Measurements from ENCODE around the gene NLRP9. TPM values are rescaled to one million over a fixed set of nuclear protein-coding genes. Genes with fewer than 3 reads are reported as not detected.

NLRP9 gene
- total and polyA plus RNA-seq, 2 of the 13 experiments (the other 11 are each of a cell fraction or from before 2014, with no cell fraction given), result not detected

DNA sequence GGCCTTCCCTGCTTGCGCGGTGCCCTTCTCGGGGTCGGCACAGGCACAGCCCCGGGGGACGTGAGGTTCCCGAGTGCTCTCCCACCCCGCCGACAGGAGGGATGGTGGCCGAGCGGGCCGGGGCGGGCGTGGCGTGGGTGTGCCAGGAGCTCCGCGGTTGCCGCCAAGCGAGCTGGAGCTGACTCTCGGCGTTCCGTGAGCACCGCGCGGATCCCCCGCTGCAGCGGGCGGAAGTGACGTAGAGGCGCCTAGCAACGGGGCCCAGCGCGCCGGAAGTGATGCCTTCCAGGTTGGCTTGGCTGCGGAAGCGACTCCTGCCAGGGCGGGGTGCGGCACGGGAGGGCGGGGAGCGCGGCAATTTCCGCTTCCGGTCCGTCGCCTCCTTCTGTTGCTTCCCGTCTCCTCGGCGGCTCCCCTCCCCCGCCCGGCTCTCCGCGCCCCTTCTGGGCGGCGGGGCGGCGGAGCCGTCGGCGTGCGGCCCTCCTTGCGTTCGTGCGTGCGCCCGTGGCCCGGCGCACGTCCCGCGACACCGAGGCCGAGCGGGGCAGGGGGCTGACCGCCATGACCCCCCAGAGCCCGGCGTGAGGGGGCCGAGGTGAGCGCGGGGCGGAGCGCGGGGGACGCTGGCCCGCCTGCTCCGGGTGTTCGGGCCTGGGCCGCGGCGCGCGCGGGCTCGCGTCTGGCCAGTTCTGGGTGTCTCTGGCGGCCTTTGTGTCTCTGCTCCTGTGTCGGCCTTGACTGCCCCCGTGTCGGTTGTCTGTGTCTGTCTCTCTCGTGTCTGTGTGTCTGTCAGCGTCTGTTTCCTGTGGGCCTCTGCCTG, 63.2 kb downstream of the NLRP9 start, which contains the start of gene EPN1 (continued):
- TF ChIP-seq, protein P1, sequence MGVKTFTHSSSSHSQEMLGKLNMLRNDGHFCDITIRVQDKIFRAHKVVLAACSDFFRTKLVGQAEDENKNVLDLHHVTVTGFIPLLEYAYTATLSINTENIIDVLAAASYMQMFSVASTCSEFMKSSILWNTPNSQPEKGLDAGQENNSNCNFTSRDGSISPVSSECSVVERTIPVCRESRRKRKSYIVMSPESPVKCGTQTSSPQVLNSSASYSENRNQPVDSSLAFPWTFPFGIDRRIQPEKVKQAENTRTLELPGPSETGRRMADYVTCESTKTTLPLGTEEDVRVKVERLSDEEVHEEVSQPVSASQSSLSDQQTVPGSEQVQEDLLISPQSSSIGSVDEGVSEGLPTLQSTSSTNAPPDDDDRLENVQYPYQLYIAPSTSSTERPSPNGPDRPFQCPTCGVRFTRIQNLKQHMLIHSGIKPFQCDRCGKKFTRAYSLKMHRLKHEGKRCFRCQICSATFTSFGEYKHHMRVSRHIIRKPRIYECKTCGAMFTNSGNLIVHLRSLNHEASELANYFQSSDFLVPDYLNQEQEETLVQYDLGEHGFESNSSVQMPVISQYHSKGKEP (CRISPR knock-in tag; IDR thresholded peaks at IDR 0.05), result no peak
- TF ChIP-seq PHF5A (CRISPR knock-in tag; IDR thresholded peaks at IDR 0.05; ENCODE audit: low read depth, unreplicated experiment) (peak; percentile 85), AGO1 (IDR thresholded peaks at IDR 0.05; ENCODE audit: low read depth, low read length, poor library complexity, severe bottlenecking) (peak; percentile 98), ZNF7 (CRISPR knock-in tag; IDR thresholded peaks at IDR 0.05) (no peak), MIER3 (CRISPR knock-in tag; IDR thresholded peaks at IDR 0.05; ENCODE audit: borderline replicate concordance) (peak; percentile 46; the same call in 1 of the 2 replicates), NR2F6 (IDR thresholded peaks at IDR 0.05) (no peak), NR2F6 (CRISPR knock-in tag; IDR thresholded peaks at IDR 0.05) (no peak; the same call in 1 of the 2 replicates), BHLHE40 (IDR thresholded peaks at IDR 0.05; ENCODE audit: low read length) (peak; percentile 77), ZNF776 (CRISPR knock-in tag; IDR thresholded peaks at IDR 0.05) (peak; percentile 30; the same call in 1 of the 2 replicates), ZNF205 (CRISPR knock-in tag; IDR thresholded peaks at IDR 0.05) (no peak)
- TF ChIP-seq, protein P2, sequence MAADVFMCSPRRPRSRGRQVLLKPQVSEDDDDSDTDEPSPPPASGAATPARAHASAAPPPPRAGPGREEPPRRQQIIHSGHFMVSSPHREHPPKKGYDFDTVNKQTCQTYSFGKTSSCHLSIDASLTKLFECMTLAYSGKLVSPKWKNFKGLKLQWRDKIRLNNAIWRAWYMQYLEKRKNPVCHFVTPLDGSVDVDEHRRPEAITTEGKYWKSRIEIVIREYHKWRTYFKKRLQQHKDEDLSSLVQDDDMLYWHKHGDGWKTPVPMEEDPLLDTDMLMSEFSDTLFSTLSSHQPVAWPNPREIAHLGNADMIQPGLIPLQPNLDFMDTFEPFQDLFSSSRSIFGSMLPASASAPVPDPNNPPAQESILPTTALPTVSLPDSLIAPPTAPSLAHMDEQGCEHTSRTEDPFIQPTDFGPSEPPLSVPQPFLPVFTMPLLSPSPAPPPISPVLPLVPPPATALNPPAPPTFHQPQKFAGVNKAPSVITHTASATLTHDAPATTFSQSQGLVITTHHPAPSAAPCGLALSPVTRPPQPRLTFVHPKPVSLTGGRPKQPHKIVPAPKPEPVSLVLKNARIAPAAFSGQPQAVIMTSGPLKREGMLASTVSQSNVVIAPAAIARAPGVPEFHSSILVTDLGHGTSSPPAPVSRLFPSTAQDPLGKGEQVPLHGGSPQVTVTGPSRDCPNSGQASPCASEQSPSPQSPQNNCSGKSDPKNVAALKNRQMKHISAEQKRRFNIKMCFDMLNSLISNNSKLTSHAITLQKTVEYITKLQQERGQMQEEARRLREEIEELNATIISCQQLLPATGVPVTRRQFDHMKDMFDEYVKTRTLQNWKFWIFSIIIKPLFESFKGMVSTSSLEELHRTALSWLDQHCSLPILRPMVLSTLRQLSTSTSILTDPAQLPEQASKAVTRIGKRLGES (CRISPR knock-in tag; IDR thresholded peaks at IDR 0.05; ENCODE audit: borderline replicate concordance), result no peak
- TF ChIP-seq, protein P3, sequence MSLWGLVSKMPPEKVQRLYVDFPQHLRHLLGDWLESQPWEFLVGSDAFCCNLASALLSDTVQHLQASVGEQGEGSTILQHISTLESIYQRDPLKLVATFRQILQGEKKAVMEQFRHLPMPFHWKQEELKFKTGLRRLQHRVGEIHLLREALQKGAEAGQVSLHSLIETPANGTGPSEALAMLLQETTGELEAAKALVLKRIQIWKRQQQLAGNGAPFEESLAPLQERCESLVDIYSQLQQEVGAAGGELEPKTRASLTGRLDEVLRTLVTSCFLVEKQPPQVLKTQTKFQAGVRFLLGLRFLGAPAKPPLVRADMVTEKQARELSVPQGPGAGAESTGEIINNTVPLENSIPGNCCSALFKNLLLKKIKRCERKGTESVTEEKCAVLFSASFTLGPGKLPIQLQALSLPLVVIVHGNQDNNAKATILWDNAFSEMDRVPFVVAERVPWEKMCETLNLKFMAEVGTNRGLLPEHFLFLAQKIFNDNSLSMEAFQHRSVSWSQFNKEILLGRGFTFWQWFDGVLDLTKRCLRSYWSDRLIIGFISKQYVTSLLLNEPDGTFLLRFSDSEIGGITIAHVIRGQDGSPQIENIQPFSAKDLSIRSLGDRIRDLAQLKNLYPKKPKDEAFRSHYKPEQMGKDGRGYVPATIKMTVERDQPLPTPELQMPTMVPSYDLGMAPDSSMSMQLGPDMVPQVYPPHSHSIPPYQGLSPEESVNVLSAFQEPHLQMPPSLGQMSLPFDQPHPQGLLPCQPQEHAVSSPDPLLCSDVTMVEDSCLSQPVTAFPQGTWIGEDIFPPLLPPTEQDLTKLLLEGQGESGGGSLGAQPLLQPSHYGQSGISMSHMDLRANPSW (CRISPR knock-in tag; IDR thresholded peaks at IDR 0.05; ENCODE audit: borderline replicate concordance), result no peak
- TF ChIP-seq, protein P4, sequence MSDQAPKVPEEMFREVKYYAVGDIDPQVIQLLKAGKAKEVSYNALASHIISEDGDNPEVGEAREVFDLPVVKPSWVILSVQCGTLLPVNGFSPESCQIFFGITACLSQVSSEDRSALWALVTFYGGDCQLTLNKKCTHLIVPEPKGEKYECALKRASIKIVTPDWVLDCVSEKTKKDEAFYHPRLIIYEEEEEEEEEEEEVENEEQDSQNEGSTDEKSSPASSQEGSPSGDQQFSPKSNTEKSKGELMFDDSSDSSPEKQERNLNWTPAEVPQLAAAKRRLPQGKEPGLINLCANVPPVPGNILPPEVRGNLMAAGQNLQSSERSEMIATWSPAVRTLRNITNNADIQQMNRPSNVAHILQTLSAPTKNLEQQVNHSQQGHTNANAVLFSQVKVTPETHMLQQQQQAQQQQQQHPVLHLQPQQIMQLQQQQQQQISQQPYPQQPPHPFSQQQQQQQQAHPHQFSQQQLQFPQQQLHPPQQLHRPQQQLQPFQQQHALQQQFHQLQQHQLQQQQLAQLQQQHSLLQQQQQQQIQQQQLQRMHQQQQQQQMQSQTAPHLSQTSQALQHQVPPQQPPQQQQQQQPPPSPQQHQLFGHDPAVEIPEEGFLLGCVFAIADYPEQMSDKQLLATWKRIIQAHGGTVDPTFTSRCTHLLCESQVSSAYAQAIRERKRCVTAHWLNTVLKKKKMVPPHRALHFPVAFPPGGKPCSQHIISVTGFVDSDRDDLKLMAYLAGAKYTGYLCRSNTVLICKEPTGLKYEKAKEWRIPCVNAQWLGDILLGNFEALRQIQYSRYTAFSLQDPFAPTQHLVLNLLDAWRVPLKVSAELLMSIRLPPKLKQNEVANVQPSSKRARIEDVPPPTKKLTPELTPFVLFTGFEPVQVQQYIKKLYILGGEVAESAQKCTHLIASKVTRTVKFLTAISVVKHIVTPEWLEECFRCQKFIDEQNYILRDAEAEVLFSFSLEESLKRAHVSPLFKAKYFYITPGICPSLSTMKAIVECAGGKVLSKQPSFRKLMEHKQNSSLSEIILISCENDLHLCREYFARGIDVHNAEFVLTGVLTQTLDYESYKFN (CRISPR knock-in tag; conservative IDR thresholded peaks at IDR 0.05), result peak; percentile 53; the same call in 1 of the 2 replicates
- TF ChIP-seq, protein P5, sequence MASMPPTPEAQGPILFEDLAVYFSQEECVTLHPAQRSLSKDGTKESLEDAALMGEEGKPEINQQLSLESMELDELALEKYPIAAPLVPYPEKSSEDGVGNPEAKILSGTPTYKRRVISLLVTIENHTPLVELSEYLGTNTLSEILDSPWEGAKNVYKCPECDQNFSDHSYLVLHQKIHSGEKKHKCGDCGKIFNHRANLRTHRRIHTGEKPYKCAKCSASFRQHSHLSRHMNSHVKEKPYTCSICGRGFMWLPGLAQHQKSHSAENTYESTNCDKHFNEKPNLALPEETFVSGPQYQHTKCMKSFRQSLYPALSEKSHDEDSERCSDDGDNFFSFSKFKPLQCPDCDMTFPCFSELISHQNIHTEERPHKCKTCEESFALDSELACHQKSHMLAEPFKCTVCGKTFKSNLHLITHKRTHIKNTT (CRISPR knock-in tag; IDR thresholded peaks at IDR 0.05), result no peak
